GM21360 (cell line): ENCODE results near the gene KIF25.
"Not testable (repeated sequence)": the region's sequence is repeated elsewhere in the genome, so short reads cannot be mapped to it uniquely, and the experiment has no call there.

ENCODE experiments used
- ATAC-seq: cut with Tn5 transposase; IDR thresholded peaks from one replicate; pipeline ENCODE4 v1.9.1; 2021; ENCODE audit warnings: mild to moderate bottlenecking, moderate library complexity; ENCODE audit not compliant: unreplicated experiment

The KIF25 gene

DNA sequence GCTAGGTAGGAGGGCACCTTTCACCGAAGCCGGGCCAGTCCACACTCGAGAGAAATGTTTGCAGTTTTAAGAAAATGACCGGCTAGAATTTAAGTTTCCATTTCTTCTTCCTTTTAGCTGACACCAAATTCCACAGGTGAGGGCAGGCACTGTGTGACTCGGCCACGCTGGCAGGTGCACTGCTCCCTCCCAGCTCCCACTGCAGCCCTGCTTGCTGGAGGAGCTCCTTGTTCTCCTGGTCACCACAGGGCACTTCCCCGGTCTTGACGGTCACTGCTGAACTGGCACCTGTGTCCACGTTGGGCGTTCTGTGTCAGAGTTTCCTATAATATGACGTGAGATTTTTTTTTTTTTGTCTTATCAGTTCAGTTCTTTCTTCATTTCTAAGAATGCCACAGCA is 3.6 kb upstream of the KIF25 start:
- ATAC-seq, result no peak

DNA sequence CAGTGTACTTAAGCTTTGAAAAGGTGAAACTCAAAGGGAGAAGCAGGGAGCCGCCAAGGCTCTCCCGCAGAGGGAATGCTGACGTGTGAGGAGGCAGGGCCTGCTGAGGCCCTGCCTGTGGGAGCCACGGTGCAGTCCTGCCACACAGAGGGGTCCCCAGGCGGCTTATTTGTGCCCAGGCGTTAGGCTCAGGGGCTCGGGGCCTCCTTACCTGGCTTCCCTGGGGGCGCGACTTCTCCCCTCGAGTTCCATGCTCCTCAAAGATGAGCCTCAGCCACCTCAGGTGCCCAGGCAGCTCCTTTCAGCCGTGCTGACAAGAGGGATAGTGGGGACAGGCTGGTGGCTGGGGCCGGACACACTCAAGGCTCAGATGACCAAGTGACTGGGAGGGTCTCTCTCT is 2.2 kb upstream of the KIF25 start:
- no peak for ATAC-seq

DNA sequence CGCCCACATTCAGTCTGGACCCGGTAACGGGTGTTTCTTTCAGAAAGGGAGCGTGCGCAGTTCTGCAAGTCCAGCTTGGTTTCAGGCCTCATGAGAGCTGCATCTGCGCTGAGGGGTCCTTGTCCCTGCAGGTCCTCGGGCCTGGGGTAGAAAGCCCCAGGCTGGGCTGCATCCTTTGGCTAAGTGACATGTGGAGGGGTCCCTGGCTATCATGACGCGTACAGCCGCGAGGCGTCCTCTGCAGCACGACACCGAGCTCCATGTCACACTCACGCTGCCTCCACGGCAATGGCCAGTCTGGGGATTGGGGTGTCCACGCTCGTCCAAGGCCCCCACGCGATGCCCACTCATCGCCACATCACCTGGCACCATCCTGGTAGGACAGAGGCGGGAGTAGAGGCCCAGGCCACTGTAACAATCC is 1.7 kb upstream of the KIF25 start:
- no peak for ATAC-seq

DNA sequence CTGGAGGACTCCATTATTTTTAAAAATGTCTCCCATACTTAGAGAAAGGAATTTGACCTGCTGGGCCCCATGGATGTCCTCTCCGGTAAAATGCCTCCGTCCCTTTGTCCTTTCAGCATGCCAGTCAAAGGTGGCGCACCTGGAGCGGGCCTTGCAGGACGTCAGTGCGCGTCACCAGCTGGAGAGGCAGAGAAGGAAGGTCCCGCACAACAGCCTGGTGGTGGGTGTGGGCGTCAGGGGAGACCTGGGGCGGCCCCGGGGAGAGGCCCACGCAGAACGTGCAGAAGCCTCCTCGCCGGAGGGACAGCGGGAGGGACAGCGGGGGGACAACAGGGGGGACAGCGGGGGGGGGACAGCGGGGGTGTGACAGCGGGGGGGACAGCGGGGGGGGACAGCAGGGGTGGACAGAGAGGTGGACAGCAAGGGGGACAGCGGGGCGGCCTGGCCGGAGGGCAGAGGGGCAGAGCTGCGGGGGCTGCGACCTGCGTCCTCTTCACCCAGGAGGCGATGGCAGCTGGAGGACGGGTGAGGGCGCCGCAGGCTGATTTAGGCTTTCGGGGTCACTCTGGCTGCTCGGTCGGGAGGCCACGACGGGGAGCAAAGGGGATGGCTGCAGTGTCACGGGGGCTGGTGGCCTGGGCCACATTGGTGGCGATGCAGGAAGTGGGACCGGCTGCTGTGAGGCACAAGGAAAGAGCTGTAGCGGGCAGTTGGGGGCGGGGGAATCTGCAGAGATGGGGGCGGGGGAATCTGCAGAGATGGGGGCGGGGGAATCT is 859 bp upstream of the KIF25 start:
- no peak for ATAC-seq

DNA sequence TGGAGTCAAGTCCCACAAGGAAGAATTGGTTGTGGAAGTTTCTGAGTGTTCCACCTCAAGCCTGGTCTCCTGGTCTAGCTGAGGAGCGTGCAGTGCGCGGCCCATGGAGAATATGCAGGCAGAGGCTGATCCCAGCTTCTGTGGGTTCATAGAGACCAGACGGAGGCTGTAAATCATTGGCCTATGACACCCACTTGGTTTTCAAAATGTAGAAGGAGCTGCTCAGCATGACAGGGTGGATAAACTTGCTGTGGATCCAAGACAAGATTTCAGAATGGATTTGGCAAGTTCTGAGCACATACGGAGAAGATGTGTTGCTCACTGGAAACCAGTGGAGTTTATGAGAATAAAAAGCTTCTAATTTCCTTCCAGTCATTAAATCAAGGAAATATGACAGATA is 744 bp downstream of the KIF25 start:
- ATAC-seq, result no peak

DNA sequence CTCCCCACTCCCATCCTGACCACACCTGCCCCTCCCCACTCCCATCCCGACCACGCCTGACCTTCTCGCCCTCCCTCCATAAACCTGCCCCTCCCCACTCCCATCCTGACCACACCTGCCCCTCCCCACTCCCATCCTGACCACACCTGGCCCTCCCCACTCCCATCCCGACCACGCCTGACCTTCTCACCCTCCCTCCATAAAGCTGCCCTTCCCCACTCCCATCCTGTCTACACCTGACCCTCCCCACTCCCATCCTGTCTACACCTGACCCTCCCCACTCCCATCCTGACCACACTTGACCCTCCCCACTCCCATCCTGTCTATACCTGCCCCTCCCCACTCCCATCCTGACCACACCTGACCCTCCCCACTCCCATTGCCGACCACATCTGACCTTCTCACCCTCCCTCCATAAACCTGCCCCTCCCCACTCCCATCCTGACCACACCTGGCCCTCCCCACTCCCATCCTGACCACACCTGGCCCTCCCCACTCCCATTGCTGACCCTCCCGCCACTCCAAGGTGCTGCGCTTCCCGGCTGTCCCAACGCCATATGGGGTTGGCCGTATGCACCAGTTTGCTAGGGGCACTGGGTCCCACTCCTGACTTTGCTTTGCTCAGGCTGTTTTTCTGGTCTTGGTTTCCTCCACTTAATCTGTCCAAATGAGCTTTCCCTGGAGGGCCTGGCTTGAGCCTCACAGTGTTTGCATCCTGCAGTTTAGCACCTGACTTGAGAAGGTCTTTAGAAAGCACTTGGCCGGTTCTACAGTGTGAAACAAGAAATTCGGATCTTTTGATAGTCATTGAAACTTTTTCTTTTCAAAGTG is 2.9 kb downstream of the KIF25 start:
- ATAC-seq, result no peak

DNA sequence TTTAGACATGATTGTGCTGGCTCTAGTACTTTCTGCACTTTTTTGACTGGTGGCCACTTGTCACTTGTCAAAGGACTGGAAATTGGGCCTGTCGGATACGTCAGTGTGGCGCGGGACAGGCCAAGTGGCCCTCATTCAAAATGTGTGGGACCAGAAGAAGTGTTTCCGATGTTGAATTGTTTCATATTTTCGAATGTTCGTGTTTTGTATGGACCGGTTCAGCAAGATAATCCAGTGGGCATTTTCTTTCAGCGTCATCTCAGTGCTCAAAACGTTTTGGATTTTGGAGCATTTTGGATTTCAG is 3.5 kb downstream of the KIF25 start:
- ATAC-seq, result no peak

DNA sequence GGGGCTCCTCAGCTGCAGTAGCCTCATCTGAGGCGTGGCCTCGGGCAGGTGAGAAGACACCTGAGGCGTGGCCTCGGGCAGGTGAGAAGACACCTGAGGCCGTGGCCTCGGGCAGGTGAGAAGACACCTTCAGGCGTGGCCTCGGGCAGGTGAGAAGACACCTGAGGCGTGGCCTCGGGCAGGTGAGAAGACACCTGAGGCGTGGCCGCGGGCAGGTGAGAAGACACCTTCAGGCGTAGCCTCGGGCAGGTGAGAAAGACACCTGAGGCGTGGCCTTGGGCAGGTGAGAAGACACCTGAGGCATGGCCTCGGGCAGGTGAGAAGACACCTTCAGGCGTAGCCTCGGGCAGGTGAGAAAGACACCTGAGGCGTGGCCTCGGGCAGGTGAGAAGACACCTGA is 4.0 kb downstream of the KIF25 start:
- not testable (repeated sequence) for ATAC-seq

DNA sequence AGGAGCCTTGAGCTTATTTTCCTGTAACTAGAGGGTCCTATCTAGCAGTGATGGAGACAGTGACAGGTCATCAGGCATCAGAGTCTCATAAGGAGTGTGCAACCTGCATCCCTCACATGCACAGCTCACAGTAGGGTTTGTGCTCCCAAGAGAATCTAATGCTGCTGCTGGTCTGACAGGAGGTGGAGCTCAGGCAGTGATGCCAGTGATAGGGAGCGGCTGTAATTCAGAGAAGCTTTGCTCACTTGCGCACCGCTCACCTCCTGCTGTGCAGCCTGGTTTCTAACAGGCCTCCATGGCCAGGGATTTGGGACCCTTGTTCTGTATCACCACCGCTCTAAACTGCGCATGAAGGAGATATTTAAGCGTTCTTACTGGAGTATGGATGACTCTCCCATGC is 5.3 kb downstream of the KIF25 start:
- ATAC-seq, result no peak

DNA sequence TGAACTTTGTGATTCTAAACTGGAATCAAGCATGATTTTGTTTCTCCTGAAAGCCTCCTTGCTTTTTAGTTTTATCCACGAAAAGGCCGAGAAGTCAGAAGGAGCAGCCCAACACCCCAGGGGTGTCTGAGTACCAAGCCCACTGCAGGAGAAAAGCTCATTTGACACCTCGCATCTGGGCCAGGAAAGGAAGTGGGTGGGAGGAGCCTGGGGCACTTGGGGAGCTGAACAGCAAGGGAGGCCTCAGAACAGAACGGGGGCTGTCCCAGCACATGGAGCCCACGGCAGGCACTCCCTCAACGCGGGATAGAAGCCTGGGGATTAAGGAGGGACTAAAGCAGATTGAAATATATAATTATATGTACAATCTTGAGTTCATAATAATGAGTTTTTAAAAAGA is 6.6 kb downstream of the KIF25 start:
- ATAC-seq, result no peak

DNA sequence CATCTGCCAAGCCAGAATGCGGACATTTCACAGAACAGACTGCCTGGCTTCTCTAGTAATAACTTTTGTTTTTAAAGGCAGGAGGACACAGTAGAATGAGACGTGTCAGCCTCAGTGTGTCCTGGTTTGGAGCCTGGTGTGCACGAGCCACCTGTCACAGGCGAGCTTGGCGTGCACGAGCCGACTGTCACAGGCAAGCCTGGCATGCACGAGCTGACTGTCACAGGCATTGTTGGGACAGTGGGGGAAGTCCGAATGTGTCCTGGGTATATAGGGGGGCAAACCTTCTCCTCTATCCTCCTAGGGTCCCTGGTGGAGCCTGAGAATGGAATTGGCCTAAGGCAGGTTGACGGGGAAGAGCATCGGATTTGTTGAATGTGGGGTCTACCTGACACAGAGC is 7.5 kb downstream of the KIF25 start:
- ATAC-seq, result no peak

DNA sequence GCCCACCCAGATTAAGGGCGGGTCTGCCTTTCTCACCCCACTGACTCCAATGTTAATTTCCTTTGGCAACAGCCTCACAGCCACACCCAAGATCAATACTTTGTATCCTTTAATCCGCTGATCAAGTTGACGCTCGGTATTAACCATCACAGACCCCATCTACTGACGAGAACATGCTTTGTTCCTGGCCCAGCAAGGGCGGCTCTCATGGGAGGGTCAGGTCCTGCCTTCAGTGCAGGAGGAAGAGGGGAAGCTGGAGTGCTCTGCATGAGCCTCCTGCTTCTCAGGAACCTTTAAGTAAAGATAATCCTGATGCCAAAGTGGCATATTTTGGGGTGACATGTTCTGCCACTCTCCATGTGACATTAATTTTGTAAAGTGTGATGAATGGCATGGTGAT is 8.3 kb downstream of the KIF25 start:
- no peak for ATAC-seq

DNA sequence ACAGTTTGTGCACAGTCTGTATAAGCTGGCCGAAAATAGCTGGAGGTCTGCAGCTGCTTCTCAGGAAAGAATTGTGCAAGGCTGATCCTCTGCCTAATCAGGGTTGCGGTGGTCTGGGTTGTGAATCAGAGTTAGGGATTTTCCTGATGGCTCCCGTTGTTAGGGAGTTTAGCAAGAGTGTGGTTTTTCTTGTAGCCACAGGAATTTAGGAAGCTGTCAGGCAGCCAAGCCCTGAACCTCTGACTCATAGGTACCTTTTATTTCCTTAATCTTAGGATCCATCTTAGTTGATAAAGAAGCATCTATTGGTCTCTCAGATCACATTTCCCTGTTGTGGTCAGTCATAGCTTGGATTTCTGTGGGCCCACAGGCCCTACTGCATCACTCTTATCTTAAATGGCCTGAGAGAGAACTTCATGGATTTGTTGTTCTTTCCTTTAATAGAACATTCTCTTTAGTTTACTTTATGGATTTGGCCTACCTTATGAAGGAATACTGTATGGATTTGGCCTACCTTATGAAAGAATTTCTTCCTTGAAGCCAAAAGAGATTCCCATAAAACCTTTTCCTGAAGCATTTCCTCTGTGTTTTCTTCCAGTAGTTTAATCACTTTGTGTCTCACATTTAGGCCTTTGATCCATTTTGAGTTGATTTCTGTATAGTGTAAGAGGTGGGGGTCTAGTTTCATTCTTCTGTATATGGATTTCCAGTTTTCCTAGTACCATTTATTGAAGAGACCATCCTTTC is 10.3 kb downstream of the KIF25 start:
- ATAC-seq, result no peak

DNA sequence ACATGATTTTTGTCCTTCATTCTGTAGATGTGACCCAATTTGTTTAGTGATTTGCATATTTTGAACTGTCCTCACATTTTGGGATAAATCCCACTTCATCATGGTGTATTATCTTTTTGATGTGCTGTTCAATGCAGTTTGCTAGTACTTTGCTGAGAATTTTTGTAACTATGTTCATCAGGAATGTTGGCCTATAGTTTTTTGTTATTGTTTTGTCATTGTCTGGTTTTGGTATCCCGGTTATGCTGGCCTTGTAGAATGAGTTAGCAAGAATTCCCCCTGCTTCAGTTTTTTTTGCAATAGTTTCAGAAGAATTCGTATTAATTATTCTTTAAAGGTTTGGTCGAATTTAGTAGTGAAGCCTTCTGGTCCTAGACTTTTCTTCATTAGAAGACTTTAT is 11.9 kb downstream of the KIF25 start:
- ATAC-seq, result no peak

DNA sequence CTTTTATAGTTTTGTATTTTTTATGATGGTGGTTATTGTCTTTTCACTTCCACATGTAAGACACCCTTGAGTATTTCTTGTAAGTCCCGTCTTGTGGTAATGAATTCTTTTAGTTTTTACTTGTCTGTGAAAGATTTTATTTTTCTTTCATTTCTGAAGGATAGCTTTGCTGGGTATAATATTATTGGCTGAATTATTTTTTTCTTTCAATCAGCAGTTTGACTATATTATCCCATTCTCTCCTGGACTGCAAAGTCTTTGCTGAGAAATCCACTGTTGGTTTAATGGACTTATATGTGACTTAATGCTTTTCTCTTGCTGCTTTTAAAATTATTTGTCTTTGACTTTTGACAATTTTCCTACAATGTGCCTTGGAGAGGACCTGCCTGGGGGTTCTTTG is 13.8 kb downstream of the KIF25 start:
- ATAC-seq, result no peak

DNA sequence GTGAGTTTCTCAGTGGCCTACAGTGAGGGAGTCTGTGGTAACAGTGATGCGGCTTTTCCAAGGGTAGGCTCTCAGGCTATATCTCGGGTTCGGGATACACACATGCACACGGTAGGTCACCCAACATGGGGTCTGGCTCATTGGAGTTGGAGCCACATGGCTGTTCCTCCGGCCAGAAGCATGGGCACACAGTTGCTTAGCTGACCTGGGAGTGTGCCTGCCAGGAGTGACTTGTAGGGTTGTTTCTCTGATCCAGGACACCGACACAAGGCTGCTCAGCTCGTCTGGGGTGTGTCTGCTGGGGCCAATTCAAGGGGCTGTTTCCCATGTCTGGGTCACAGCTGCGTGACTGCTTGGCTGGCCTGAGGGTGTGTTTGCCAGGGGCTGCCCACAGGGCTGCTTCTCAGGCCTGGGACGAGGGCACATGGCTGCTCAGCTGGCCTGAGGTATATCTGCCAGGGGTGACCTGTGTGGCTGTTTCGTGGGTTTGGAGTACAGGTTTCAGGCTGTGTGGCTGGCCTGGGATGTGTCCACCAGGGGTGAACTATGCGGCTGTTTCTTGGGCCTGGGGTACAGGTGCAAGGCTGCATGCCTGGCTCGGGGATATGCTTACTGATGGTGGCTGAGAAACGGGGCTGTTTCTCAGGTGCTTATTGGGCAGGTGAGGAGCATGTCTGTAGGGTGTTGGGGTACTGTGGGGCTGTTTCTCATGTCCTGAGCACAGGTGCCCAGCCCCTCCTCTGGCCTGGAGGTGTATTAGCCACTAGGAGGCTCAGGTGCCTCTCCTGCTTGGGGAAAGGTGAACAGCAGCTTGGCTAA is 15.2 kb downstream of the KIF25 start:
- no peak for ATAC-seq

DNA sequence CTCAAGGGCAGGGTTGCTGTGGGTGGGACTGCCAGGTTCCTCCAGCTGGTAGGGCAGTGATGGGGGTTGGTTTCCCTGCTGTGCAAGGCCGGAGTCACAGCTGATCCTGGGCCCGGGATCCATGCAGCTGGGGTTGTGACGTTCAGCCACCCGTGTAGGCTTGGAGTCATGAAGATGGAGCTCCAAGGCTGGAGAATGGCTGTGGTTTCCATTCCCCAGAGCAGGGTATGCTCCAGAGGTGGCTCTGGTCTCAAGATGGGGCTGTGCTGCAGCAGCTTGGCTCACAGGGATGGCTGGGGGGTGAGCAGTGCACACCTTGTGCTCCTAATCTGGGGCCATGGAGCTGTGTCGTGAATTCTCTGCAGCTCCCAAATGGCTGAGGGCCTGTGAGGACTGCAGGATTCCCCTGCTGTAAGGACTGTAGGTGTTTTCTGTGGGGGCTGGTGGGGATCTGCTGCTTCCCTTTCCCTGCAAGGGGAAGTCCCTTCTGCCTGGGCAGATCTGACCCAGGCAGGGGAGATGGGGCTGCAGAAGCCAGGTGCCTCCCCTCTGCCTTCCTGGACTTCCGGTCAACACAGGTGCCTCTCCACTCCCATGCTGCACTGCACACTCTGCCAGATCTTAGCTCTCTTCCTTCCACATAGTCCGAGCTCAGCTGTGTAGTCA is 15.9 kb downstream of the KIF25 start:
- no peak for ATAC-seq

DNA sequence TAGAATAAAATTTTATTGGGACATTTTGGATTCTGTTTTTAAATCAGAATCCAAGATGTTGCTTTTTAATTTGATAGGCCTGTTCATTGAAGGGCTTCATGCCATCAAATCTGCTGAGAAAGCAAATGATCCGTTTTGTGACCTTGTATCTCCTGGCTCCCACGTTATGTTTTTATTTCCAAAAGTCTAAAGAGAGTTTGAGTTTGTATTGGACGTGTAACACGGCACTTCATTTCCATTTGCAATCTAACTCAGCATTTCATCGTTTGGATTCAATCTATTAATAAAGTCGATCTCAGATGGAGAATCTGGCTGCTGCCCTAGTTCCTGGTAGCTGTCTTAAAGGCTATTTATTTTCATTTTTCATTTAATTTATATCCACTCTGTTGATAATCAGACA is 17.0 kb downstream of the KIF25 start:
- ATAC-seq, result no peak

DNA sequence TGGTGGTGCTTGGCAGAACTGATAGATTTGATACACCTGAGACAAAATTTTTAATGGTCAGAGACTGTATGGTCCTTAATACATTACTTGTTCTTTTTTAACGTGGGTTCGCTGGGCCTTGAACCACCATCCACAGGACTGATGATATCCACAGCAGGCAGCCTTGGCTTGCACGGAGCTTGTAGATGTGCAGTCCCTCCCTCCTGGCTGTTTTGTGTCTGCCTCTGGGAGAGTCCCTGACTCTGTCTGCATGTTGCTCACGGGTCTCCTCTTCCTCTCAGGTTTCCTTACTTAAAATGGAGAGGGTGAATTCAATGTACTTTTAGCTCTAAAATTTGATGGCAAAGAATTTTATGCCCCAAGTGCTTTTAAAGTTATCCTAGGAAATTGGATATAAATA is 17.5 kb downstream of the KIF25 start:
- no peak for ATAC-seq

DNA sequence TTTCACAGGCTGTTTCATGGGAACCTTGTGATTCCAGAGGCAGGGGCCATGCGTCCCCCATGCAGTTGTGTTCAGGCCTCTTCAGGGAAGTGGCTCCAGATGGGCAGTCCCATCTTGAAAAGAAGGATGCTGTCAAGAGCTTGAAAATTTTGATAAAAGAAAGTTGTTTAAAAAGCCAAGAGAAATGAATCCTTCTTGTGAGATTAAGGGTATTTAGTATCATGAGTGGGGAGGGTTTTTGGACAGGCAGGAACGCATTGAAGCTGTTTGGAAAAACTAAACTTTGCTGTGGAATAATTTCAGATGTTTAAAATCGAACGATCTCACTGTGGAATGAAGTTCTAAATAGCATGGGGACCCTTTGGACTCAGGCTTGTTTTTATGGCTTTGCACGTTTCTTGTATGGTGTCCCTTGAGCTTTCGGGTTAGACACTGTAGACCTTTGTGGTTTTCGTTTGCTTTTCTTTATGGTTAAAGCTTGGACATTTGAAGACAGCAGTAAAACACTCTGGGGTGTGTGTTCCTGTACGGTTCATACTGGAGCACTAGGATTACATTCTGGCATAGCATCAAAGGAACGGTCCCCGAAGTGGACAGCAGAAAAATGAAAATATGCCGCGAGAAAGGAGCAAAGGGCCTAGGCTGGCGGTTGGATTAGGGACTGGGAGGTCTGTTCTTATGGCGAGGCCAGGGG is 18.2 kb downstream of the KIF25 start:
- ATAC-seq, result no peak
